Chondrocyte (in vitro differentiated cells): ENCODE data around the gene WFIKKN2. TPM values are rescaled to one million over a fixed set of nuclear protein-coding genes. Genes with fewer than 3 reads are reported as not detected.

Experiments used
- DNase-seq: peaks from one replicate; pipeline ENCODE4 v3.0.0; 2021; ENCODE audit warnings: mixed read lengths, low spot score
- H3K27ac Mint-ChIP-seq: one replicate; pipeline ENCODE4 v1.8.0; 2021; ENCODE audit warnings: mild to moderate bottlenecking, moderate library complexity, mixed read lengths; ENCODE audit not compliant: unreplicated experiment
- H3K27me3 Mint-ChIP-seq: 2 replicates; pipeline ENCODE4 v1.8.0; 2021; ENCODE audit warnings: low read depth, mixed read lengths
- H3K36me3 Mint-ChIP-seq: 2 replicates; pipeline ENCODE4 v1.8.0; 2021; ENCODE audit warnings: low read depth, mixed read lengths
- H3K4me1 Mint-ChIP-seq: 2 replicates; pipeline ENCODE4 v1.8.0; 2021; ENCODE audit warnings: low read depth, mild to moderate bottlenecking, mixed read lengths
- H3K4me3 Mint-ChIP-seq: one replicate; pipeline ENCODE4 v1.8.0; 2021; ENCODE audit warnings: mild to moderate bottlenecking, moderate library complexity, mixed read lengths; ENCODE audit not compliant: unreplicated experiment
- H3K9me3 Mint-ChIP-seq: 2 replicates; pipeline ENCODE4 v1.8.0; 2021; ENCODE audit warnings: low read depth, mixed read lengths
- total RNA-seq: library from RNA; stranded (reverse); gene quantifications from 3 replicates; pipeline ENCODE4 v1.2.1, GENCODE V29; 2021
- TF ChIP-seq, protein P1 (sequence below): fragments of 200-600 bp; sonication (generic); IDR thresholded peaks from 2 replicates; pipeline ENCODE4 v1.5.0; 2021; ENCODE audit warnings: antibody characterized with exemption, mild to moderate bottlenecking, moderate library complexity

Gene WFIKKN2
- total RNA-seq, 1 donor from 2014 or later: 0.12 TPM

DNA sequence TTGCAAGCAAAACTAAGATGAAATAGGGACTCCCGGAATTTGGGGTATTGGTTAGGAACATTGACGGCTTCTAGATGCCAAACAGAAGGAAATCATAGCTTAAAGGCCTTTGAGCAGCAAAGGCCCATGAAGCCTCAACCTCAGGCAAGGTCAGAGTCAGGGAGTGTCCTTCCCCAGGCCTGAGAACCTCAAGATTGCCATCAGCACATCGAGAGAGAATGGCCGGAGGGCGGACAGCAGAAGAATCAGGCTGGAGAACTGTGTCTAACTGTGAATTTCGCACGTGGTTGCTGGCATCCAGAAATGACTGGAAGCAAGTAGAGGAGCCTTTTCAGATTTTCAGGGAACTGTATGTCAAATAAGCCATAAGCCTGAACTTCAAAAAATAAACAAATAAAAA, 43.3 kb upstream of the WFIKKN2 start:
- Mint-ChIP-seq H3K4me1 (peaks cover 3% of the 10 kb centered on the region), H3K27me3 (no peaks in the 10 kb centered on the region), H3K4me3 (no peak overlapping the region), H3K9me3 (no peaks in the 10 kb centered on the region), H3K36me3 (no peaks in the 10 kb centered on the region), H3K27ac (no peak overlapping the region)
- no peak for DNase-seq
- TF ChIP-seq, protein P1, sequence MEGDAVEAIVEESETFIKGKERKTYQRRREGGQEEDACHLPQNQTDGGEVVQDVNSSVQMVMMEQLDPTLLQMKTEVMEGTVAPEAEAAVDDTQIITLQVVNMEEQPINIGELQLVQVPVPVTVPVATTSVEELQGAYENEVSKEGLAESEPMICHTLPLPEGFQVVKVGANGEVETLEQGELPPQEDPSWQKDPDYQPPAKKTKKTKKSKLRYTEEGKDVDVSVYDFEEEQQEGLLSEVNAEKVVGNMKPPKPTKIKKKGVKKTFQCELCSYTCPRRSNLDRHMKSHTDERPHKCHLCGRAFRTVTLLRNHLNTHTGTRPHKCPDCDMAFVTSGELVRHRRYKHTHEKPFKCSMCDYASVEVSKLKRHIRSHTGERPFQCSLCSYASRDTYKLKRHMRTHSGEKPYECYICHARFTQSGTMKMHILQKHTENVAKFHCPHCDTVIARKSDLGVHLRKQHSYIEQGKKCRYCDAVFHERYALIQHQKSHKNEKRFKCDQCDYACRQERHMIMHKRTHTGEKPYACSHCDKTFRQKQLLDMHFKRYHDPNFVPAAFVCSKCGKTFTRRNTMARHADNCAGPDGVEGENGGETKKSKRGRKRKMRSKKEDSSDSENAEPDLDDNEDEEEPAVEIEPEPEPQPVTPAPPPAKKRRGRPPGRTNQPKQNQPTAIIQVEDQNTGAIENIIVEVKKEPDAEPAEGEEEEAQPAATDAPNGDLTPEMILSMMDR: no peak

DNA sequence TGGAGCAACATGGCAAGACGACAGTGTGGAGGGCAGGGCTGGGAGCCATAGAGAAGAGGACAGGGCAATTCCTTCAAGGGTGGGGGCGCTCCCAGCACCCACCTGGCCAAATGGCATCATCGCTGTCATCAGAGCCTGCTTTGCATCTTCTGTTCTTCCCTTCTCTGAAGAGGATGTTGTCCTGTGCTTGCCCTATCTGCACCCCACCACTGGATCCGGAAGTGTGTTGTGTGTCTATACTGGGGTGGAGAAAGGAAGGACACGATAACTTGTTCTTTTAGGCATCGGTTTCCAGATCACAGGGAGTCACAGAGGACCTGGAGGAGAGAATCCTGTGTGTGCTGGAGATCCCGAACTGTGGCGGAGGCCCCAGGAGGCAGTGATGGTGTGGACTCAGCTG, 42.4 kb upstream of the WFIKKN2 start:
- Mint-ChIP-seq H3K9me3 (no peaks in the 10 kb centered on the region), H3K27ac (no peak overlapping the region), H3K4me3 (no peak overlapping the region), H3K36me3 (no peaks in the 10 kb centered on the region), H3K27me3 (no peaks in the 10 kb centered on the region), H3K4me1 (peaks cover 3% of the 10 kb centered on the region)
- TF ChIP-seq, protein P1: no peak
- DNase-seq: no peak

DNA sequence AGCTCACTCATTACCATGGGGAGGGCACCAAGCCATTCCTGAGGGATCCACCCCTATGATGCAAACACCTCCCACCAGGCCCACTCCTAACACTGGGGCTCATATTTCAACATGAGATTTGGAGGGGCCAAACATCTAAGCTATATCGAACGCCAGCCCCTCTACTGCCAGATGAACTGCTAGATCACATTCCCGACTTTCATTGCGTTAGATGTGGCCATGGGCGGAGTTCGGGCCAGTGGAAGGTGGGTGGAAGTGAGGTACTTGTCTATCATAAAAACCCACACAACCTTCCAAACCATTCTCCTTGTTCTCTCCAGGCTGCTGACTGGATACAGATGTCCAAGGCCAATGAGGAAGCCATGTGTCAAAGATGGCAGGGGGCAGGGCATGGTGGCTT, 41.0 kb upstream of the WFIKKN2 start:
- H3K27ac Mint-ChIP-seq: no peak overlapping the region
- TF ChIP-seq, protein P1: no peak
- peaks cover 12% of the 10 kb centered on the region for H3K4me1 Mint-ChIP-seq
- H3K4me3 Mint-ChIP-seq: no peak overlapping the region
- no peak for DNase-seq
- no peaks in the 10 kb centered on the region for H3K36me3 Mint-ChIP-seq
- no peaks in the 10 kb centered on the region for H3K9me3 Mint-ChIP-seq
- no peaks in the 10 kb centered on the region for H3K27me3 Mint-ChIP-seq

DNA sequence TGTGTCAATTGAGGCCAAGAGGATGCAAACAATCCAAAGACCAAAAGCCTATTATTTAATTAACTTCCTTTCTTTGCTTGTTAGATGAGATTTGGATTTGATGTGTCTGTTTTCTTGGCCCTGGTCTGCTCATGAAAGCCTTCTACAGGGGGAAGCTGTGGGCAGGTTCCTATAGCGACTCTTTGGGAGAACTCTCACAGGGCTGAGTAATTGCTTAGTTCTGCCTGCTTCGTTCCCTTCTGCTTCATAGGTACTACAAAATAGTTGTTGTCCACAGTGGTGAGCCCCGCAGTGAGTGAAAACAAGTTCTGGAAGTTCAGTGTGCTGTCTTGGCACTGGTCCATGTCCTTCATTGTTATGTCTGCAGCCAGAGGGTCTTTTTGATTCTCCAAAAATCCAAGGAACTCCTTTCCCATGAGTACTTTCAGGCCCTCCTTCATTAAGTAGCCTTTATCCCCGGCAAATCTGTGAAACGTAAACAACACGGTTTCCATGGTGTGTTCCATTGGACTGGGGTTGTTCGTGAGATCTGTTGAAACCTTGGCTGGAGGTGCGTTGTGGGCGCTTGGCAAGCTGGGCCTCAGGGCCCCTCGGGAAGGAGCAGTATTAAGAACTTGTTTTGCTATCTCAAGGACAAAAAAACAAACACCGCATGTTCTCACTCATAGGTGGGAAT, 38.1 kb upstream of the WFIKKN2 start:
- Mint-ChIP-seq H3K27ac (no peak overlapping the region), H3K4me1 (peaks cover 8% of the 10 kb centered on the region), H3K4me3 (no peak overlapping the region), H3K36me3 (no peaks in the 10 kb centered on the region), H3K27me3 (peaks cover 4% of the 10 kb centered on the region), H3K9me3 (no peaks in the 10 kb centered on the region)
- no peak for DNase-seq
- TF ChIP-seq, protein P1: no peak

DNA sequence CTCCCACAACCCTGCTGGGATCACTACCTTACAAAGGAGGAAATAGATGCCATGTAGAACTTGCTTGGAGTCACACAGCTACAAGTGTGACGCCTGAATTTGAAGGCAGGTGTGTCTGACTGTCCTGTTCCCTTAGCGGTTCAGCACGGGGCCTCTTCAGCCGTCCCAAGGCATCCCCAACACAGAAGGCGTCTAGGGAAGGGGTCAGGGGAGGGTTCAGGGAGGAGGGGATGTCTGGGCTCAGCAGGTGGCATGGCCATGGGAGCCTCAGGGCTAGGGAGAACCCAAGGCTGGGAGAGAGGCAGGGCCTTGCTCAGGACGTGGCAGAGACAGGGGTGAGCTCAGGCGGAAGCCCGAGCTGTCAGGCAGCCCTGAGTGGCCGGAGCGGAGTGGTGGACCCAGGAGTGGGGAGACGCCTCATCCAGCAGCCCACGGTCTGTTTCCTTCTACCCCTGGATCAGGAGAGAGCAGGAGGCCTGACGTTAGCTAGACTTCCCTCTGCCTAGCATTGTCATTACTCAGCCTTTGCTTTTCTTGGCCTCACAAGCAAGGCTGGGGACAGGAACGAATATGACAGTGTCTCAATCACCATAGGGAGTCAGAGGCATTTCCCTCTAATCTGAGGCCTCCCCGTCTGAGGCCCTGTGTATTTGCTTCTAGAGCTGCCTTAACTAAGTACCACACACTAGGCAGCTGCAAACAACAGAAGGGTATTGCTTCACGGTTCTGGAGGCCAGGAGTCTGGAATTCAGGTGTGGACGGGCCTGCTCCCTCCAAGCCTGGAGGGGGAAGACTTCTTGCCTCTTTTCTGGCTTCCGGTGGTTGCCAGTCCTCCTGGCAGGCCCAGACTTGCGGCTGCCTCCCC, 36.7 kb upstream of the WFIKKN2 start:
- peaks cover 4% of the 10 kb centered on the region for H3K27me3 Mint-ChIP-seq
- TF ChIP-seq, protein P1: no peak
- peak; percentile 92 for DNase-seq

More for the DNA sequence above, 36.7 kb upstream of the WFIKKN2 start:
- Mint-ChIP-seq H3K36me3 (no peaks in the 10 kb centered on the region), H3K4me3 (no peak overlapping the region), H3K4me1 (peaks cover 8% of the 10 kb centered on the region), H3K9me3 (no peaks in the 10 kb centered on the region), H3K27ac (peak overlapping the region; percentile 41)
